C4-2B (cell line): Measurements from ENCODE around the gene RAPSN.

Experiments used
- H3K27ac ChIP-seq: fragments of 450-650 bp; 2 replicates; pipeline ENCODE4 v1.5.1; 2017
- CTCF ChIP-seq: fragments of 450-650 bp; conservative IDR thresholded peaks from 2 replicates; pipeline ENCODE4 v1.5.1; 2017; ENCODE audit warnings: mild to moderate bottlenecking
- ZFX ChIP-seq: fragments of 450-650 bp; IDR thresholded peaks from 2 replicates; pipeline ENCODE4 v1.6.1; 2017

The RAPSN gene

DNA sequence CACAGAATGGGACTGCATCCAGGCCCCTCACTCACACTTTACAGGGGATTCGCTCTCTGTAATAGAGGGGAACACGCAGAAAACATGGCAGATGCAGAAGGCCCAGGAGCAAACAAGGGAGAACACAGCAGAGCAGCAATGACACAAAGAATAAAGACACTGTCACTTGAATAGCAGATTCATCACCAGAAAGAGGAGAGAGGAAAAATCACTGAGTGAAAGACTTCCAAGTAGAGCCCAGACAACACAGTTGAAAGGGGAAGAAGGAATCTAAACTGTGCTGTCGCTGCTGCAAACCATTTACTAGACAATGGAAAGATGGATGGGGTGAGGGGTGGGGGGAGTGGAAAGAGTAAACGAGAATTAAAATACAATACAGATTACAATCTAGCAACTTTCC, 28.8 kb upstream of the RAPSN start:
- TF ChIP-seq CTCF (no peak), ZFX (no peak)
- H3K27ac ChIP-seq, result no peak overlapping the region

- no peak for TF ChIP-seq ZFX
- no peak for TF ChIP-seq CTCF
- no peak overlapping the region for H3K27ac ChIP-seq
These were observed 28.4 kb upstream of the RAPSN start for GRCh38 chr11:47477323-47477722.

- H3K27ac ChIP-seq, result no peak overlapping the region
- TF ChIP-seq ZFX, result no peak
- TF ChIP-seq CTCF, result no peak
These were observed 21.7 kb upstream of the RAPSN start for GRCh38 chr11:47470671-47471070.

GRCh38 chr11:47469361-47470179, 20.6 kb upstream of the RAPSN start:
- TF ChIP-seq ZFX, result no peak
- TF ChIP-seq CTCF, result no peak
- no peak overlapping the region for H3K27ac ChIP-seq

- TF ChIP-seq CTCF, result no peak
- TF ChIP-seq ZFX, result no peak
- H3K27ac ChIP-seq, result no peak overlapping the region
These were observed 19.8 kb upstream of the RAPSN start for GRCh38 chr11:47468598-47469214.

DNA sequence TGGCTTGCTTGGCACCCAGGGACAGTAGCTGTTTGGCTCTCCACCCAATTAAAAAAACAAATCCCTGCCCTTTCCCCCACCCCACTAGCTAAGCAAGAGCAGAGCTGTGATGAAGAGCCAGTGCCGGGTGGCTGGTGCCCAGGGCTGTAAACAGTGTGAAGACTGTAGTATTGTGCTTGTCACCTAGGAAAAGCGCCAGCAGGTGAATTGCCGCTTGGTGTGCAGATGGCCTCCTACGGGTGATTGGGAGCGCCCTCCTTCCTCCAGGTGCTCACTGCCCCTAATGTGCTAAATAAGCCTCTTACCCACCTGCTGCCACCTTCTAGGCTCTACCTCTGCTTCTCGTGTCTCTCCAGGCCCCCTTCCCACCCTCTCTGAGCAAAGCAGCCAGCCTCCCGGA, 18.4 kb upstream of the RAPSN start:
- H3K27ac ChIP-seq, result no peak overlapping the region
- TF ChIP-seq ZFX (no peak), CTCF (no peak)

- TF ChIP-seq CTCF (no peak), ZFX (no peak)
- H3K27ac ChIP-seq, result no peak overlapping the region
These were observed 17.8 kb upstream of the RAPSN start for GRCh38 chr11:47466701-47467250.
